NT2/D1 (cell line): ENCODE results near the gene HRK.

Experiments used
- DNase-seq: peaks from one replicate; pipeline ENCODE4 v3.0.0-alpha.2; 2011; ENCODE audit warnings: low read depth, low spot score
- H3K27me3 ChIP-seq: 2 replicates; pipeline ENCODE4 v1.6.0; 2011; ENCODE audit warnings: mild to moderate bottlenecking; ENCODE audit not compliant: insufficient read length, insufficient read depth
- H3K36me3 ChIP-seq: 2 replicates; pipeline ENCODE4 v1.6.1; 2011; ENCODE audit warnings: mild to moderate bottlenecking, low read length, mixed read lengths; ENCODE audit not compliant: insufficient read depth, insufficient read length
- H3K4me1 ChIP-seq: 2 replicates; pipeline ENCODE4 v1.5.1; 2011; ENCODE audit not compliant: insufficient read depth, insufficient read length
- H3K4me3 ChIP-seq: 2 replicates; pipeline ENCODE4 v1.5.1; 2011; ENCODE audit warnings: low read depth; ENCODE audit not compliant: insufficient read length
- H3K9ac ChIP-seq: 2 replicates; pipeline ENCODE4 v1.6.0; 2011; ENCODE audit warnings: low read depth; ENCODE audit not compliant: insufficient read length
- H3K9me3 ChIP-seq: 2 replicates; pipeline ENCODE4 v1.5.1; 2011; ENCODE audit warnings: mild to moderate bottlenecking, low read length; ENCODE audit not compliant: insufficient read depth
- SUZ12 ChIP-seq: IDR thresholded peaks from 2 replicates; pipeline ENCODE4 v1.6.1; 2011; ENCODE audit not compliant: insufficient read length, insufficient read depth; ENCODE audit errors: extremely low read depth
- YY1 ChIP-seq: IDR thresholded peaks from 2 replicates; pipeline ENCODE4 v1.6.1; 2011; ENCODE audit not compliant: insufficient read length, insufficient read depth
- ZNF274 ChIP-seq: IDR thresholded peaks from 2 replicates; pipeline ENCODE4 v1.6.1; 2011; ENCODE audit warnings: mild to moderate bottlenecking, low read depth, low read length

The HRK gene

DNA sequence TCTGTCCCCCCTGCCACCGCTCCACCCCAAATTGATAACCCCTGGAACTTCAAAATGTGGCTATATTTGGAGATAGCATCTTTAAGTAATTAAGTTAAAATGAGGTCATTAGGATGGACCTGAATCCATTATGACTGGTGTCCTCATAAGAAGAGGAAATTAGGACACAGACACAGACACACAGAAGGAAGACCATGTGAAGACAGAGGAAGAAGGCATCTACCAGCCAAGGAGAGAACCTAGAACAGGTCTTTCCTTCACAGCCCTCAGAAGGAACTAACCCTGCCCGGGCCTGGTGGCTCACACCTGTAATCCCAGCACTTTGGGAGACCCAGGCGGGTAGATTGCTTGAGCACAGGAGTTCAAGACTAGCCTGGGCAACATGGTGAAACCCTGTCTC lies 3.6 kb upstream of the HRK start:
- H3K9ac ChIP-seq: no peak overlapping the region
- no peak for TF ChIP-seq YY1
- no peak for TF ChIP-seq SUZ12
- TF ChIP-seq ZNF274: no peak

GRCh38 chr12:116882742-116883141 lies 1.5 kb upstream of the HRK start:
- Histone ChIP-seq H3K27me3 (peaks cover 69% of the 10 kb centered on the region), H3K4me1 (peaks cover 3% of the 10 kb centered on the region), H3K9me3 (no peaks in the 10 kb centered on the region), H3K36me3 (no peaks in the 10 kb centered on the region), H3K9ac (no peak overlapping the region), H3K4me3 (no peak overlapping the region)
- no peak for DNase-seq
- TF ChIP-seq ZNF274: no peak
- no peak for TF ChIP-seq YY1
- no peak for TF ChIP-seq SUZ12

More for the DNA sequence above, 3.6 kb upstream of the HRK start:
- Histone ChIP-seq H3K9me3 (no peaks in the 10 kb centered on the region), H3K4me1 (peaks cover under 1% of the 10 kb centered on the region), H3K4me3 (no peak overlapping the region), H3K27me3 (peaks cover 48% of the 10 kb centered on the region), H3K36me3 (no peaks in the 10 kb centered on the region)
- no peak for DNase-seq

DNA sequence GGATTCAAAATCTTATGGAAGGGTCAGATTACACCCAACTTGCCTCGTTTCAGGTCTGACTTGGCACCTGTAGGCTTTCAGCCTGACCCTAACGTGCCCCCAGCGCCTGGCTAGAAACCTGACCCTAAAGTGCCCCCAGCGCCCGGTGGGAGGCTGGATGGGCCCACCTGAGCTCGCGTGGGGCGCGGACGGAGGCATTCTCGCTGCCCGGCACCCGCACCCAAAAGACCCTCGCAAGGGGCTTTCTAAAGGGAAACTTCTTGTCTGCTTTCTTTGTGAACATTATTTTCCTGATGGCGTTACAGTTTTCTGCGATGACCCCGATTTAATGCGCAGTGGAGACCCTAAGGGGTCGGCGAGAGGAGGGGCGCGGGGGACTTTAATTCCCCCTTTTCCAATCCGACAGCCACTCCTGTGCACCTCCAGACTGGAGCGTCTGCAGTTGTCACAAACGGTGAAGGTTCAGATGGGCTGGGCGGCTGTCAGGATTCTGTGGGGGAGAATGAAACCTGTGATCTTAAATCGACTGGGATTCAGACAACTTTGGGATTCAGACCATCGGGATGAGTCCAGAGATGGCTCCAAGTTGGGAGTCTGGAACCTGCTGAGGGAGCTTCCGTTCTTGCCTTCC lies 751 bp upstream of the HRK start:
- Histone ChIP-seq H3K27me3 (peaks cover 77% of the 10 kb centered on the region), H3K9ac (peak overlapping the region; percentile 6), H3K9me3 (no peaks in the 10 kb centered on the region), H3K4me1 (peaks cover 3% of the 10 kb centered on the region), H3K36me3 (no peaks in the 10 kb centered on the region), H3K4me3 (peak overlapping the region; percentile 34)
- no peak for TF ChIP-seq ZNF274
- no peak for TF ChIP-seq YY1
- no peak for TF ChIP-seq SUZ12
- DNase-seq: no peak

- Histone ChIP-seq H3K27me3 (peaks cover 86% of the 10 kb centered on the region), H3K4me3 (peak overlapping the region; percentile 55)
These were observed 370 bp downstream of the HRK start for GRCh38 chr12:116880817-116881324.

GRCh38 chr12:116880213-116880816 lies 926 bp downstream of the HRK start:
- peak overlapping the region; percentile 80 for H3K9ac ChIP-seq
- H3K36me3 ChIP-seq: no peaks in the 10 kb centered on the region
- H3K4me3 ChIP-seq: peak overlapping the region; percentile 55
- TF ChIP-seq SUZ12: peak; percentile 45
- TF ChIP-seq YY1: no peak
- H3K27me3 ChIP-seq: peaks cover 89% of the 10 kb centered on the region
- H3K9me3 ChIP-seq: no peaks in the 10 kb centered on the region
- DNase-seq: no peak
- H3K4me1 ChIP-seq: peaks cover 3% of the 10 kb centered on the region

More at GRCh38 chr12:116880817-116881324, 370 bp downstream of the HRK start:
- DNase-seq: no peak
- Histone ChIP-seq H3K9me3 (no peaks in the 10 kb centered on the region), H3K4me1 (peaks cover 3% of the 10 kb centered on the region), H3K36me3 (no peaks in the 10 kb centered on the region), H3K9ac (peak overlapping the region; percentile 80)
- TF ChIP-seq ZNF274: no peak
- no peak for TF ChIP-seq SUZ12
- no peak for TF ChIP-seq YY1

GRCh38 chr12:116879509-116880212 lies 1.6 kb downstream of the HRK start:
- peaks cover 85% of the 10 kb centered on the region for H3K27me3 ChIP-seq
- H3K4me1 ChIP-seq: peaks cover 3% of the 10 kb centered on the region
- no peak for DNase-seq
- peak; percentile 91 for TF ChIP-seq SUZ12
- no peak for TF ChIP-seq ZNF274
- no peak for TF ChIP-seq YY1
- H3K9ac ChIP-seq: peak overlapping the region; percentile 80
- no peaks in the 10 kb centered on the region for H3K36me3 ChIP-seq
- H3K4me3 ChIP-seq: peak overlapping the region; percentile 55
- peaks cover 1% of the 10 kb centered on the region; the same call in 1 of the 2 replicates for H3K9me3 ChIP-seq
